Type B pancreatic cell (in vitro differentiated cells): ENCODE measurements around the gene TRIM65. TPM values are rescaled to one million over a fixed set of nuclear protein-coding genes. Genes with fewer than 3 reads are reported as not detected.
A peak's percentile ranks its signal among the peaks of the same experiment; 100 is the strongest.
"Not testable (repeated sequence)": the region's sequence is repeated elsewhere in the genome, so short reads cannot be mapped to it uniquely, and the experiment has no call there.

Source experiments
- DNase-seq: peaks from one replicate; pipeline ENCODE4 v3.0.0; 2021; ENCODE audit warnings: mixed read lengths; ENCODE audit not compliant: unreplicated experiment; ENCODE audit errors: extremely low spot score
- H3K27ac Mint-ChIP-seq: 2 replicates; pipeline ENCODE4 v1.8.0; 2021; ENCODE audit warnings: mild to moderate bottlenecking, mixed read lengths
- H3K27me3 Mint-ChIP-seq: 2 replicates; pipeline ENCODE4 v1.8.0; 2021; ENCODE audit warnings: mixed read lengths
- H3K36me3 Mint-ChIP-seq: 2 replicates; pipeline ENCODE4 v1.8.0; 2021; ENCODE audit warnings: mixed read lengths
- H3K4me1 Mint-ChIP-seq: one replicate; pipeline ENCODE4 v1.8.0; 2021; ENCODE audit warnings: mixed read lengths; ENCODE audit not compliant: unreplicated experiment
- H3K4me3 Mint-ChIP-seq: 2 replicates; pipeline ENCODE4 v1.8.0; 2021; ENCODE audit warnings: mild to moderate bottlenecking, mixed read lengths
- H3K9me3 Mint-ChIP-seq: 2 replicates; pipeline ENCODE4 v1.8.0; 2021; ENCODE audit warnings: mixed read lengths
- total RNA-seq: library from RNA; stranded (reverse); gene quantifications from 2 replicates; pipeline ENCODE4 v1.2.1, GENCODE V29; 2021; ENCODE audit warnings: low replicate concordance
- TF ChIP-seq, protein P1 (sequence below): fragments of 200-600 bp; sonication (generic); conservative IDR thresholded peaks from 2 replicates; pipeline ENCODE4 v1.5.0; 2021; ENCODE audit warnings: antibody characterized with exemption, mild to moderate bottlenecking

Gene TRIM65
- total RNA-seq, 1 donor from 2014 or later, result 19.0 TPM

DNA sequence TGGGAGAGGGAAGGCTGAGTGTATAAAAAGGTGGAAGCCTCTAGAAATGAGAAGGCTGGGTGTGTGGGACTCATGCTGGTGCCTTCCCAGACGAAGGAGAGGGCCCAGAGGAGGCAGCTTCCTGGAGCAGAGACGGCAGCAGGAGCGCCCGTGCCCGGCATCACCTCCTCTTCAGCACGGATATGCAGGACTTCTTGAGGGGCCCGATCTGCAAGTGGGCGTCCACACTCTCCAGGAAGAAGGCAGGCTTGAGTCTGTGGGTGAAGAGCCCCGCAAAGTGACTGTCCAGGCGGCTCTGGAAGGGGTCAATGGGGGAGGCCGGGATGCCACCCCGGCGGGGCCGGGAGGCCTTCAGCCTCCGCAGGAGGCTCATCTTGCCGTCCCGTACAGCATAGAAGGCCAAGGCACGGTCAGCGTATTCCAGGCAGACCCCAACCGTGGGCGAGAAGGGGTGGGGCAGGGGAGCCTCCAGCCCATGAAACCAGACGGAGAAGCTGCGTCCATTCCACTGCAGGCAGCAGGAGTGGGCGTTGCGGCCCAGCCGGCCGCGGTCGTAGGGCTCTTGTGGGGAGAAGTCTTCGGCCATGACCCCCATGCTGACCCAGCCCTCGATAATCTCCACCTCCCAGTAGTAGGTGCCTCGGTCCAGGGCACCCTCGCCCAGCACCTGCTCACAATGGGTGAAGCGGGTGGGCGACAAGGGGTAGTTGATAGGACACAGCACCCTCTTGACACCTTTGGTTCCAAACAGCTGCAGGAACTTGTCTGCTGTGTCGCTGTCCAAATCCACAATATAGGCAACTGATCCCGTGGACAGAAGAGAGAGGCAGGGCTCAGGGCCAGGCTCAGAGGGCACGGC, 22.2 kb downstream of the TRIM65 start:
- peaks cover 24% of the 10 kb centered on the region for H3K27me3 Mint-ChIP-seq
- DNase-seq, result no peak
- H3K4me3 Mint-ChIP-seq, result no peak overlapping the region
- H3K9me3 Mint-ChIP-seq, result no peaks in the 10 kb centered on the region
- H3K36me3 Mint-ChIP-seq, result no peaks in the 10 kb centered on the region
- no peak overlapping the region for H3K27ac Mint-ChIP-seq
- TF ChIP-seq, protein P1, sequence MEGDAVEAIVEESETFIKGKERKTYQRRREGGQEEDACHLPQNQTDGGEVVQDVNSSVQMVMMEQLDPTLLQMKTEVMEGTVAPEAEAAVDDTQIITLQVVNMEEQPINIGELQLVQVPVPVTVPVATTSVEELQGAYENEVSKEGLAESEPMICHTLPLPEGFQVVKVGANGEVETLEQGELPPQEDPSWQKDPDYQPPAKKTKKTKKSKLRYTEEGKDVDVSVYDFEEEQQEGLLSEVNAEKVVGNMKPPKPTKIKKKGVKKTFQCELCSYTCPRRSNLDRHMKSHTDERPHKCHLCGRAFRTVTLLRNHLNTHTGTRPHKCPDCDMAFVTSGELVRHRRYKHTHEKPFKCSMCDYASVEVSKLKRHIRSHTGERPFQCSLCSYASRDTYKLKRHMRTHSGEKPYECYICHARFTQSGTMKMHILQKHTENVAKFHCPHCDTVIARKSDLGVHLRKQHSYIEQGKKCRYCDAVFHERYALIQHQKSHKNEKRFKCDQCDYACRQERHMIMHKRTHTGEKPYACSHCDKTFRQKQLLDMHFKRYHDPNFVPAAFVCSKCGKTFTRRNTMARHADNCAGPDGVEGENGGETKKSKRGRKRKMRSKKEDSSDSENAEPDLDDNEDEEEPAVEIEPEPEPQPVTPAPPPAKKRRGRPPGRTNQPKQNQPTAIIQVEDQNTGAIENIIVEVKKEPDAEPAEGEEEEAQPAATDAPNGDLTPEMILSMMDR, result no peak
- no peaks in the 10 kb centered on the region for H3K4me1 Mint-ChIP-seq

DNA sequence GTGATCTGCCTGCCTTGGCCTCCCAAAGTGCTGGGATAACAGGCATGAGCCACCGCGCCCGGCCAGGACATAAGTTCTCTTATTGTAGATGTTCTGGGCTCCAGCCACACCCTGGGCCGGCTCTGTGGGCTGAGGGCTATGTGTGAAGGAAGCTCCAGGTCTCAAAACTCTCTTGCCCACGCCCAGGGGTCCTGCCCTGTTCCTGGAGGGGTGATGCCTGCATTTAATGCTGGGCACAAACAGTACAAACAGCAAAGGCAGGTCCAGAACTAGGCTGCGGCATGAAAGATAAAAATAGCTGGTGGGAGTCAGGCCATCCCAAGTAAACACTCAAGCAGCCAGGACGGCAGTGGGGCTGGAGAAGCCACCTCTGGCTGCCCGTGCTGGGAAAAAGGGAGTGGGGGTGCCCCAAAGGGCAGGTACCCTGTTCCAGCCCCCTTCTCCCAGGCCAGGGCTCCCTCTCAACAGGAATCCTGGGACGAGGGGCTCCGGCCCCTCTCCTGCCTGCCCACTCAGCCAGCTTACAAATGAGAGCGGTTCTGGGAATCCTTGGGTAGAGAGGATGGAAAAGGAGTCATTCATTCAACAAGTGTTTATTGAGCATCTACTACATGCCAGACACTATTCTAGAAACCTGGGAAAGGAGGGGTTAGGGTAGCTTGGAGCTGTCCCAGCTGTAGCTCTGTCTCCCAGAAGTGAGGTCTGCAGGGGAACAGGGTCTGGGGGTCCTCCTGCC, 23.0 kb downstream of the TRIM65 start:
- no peak overlapping the region for H3K4me3 Mint-ChIP-seq
- H3K9me3 Mint-ChIP-seq, result no peaks in the 10 kb centered on the region
- no peak for DNase-seq
- no peak overlapping the region for H3K27ac Mint-ChIP-seq
- no peaks in the 10 kb centered on the region for H3K36me3 Mint-ChIP-seq
- no peaks in the 10 kb centered on the region for H3K4me1 Mint-ChIP-seq
- TF ChIP-seq, protein P1, result no peak
- peaks cover 17% of the 10 kb centered on the region for H3K27me3 Mint-ChIP-seq

DNA sequence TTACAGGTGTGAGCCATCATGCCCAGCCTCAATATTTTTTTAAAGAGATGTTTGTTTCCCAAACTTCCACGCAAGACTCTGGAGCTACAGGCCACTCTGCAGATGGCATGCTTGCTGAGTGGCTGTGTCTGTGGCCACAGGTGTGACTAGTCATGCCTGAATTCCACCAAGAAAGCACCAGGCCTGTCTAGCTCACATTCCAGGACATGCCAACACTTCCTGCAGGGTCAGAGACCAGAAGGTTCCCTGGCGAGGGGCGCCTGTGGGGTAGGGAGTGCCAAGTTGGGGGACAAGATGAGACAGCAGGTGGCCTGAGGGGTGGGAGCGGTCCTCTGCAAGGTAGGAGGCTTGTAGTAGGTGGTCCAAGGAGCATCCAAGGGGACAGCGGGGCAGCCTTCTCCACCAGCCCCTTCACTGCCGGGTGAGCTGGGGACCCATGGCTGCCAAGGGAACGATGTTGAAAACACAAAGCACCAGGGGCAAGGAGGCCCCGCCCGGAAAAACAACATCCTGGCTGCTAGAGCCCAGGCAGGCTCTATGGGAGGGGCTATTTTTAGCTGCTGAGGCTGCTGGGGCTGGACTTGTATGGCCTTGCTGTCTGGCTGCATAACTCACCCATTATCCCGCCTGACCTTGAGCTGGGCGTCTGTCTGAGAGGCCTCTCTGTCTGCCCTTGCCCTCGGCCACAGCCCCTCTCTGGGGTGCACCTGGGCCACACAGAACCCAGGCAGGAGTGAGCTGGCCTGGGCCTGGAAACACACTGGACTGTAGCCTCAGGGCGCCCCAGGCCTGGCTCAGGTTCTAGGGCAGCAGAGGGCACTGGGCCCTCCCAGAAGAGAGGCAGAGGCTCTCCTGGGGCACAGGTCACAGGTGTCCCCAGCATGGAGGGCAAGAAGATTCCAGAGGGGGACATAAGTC, 24.1 kb downstream of the TRIM65 start:
- no peak overlapping the region for H3K4me3 Mint-ChIP-seq
- peak overlapping the region; percentile 79 for H3K27ac Mint-ChIP-seq
- no peaks in the 10 kb centered on the region for H3K4me1 Mint-ChIP-seq

DNA sequence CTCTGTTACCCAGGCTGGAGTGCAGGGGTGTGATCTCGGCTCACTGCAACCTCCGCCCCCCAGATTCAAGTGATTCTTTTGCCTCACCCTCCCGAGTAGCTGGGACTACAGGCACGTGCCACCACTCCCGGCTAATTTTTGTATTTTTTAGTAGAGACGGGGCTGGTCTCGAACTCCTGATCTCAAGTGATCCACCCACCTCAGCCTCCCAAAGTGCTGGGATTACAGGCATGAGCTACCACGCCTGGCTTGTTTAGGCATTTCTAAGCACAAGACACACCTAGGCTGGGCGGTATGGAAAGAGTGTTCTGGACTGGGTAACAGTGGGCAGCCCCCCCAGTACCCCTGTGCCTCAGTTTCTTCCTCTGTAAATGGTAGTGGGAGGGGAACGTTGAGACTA, 26.5 kb downstream of the TRIM65 start:
- H3K4me1 Mint-ChIP-seq, H3K36me3 Mint-ChIP-seq, H3K9me3 Mint-ChIP-seq, H3K27me3 Mint-ChIP-seq, H3K4me3 Mint-ChIP-seq, DNase-seq: not testable (repeated sequence)
- H3K27ac Mint-ChIP-seq, result peak overlapping the region; percentile 33

More for the DNA sequence above, 24.1 kb downstream of the TRIM65 start:
- Mint-ChIP-seq H3K9me3 (no peaks in the 10 kb centered on the region), H3K36me3 (no peaks in the 10 kb centered on the region), H3K27me3 (peaks cover 13% of the 10 kb centered on the region)
- TF ChIP-seq, protein P1, result no peak
- no peak for DNase-seq

DNA sequence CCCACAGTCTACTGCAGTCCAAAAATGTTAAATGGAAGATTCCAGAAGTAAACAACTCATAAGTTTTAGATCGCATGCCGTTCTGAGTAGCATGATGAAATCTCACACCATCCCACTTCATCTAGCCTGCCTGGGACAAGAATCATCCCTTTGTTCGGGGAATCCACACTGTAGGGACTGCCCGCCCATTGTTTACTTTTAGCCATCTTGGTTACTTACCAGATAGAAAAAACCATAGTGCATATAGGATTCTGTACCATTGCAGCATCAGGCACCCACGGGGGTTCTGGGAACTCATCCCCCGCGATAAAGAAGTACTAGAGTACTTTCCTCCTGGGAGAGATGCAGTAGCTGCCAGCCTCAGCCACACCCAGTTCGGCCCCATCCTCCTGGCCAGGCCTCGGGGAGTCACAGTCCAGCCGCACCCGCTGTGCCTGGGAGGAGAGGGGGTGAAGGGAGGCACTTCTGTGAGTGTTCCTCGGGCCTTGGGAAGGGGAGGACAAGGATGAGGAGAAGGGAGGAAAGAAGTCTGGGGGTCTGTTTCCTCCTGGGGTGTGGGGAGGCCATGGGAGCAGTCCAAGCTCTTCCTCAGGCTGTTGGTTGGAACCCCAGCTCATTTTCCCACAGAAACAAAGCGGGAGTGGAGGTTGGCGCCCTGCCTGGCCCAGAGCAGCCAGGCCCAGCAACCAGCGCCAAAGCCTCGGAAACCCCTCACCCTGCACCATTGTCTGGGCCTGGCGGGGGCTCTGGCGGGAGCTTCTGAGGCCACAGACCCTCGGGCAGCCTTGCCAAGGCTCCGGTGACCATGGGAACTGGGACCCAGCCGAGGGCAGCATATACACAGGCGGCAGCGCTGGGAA, 27.2 kb downstream of the TRIM65 start:
- TF ChIP-seq, protein P1, result no peak
- no peak for DNase-seq
- Mint-ChIP-seq H3K36me3 (no peaks in the 10 kb centered on the region), H3K27me3 (no peaks in the 10 kb centered on the region), H3K9me3 (no peaks in the 10 kb centered on the region), H3K27ac (no peak overlapping the region), H3K4me3 (no peak overlapping the region), H3K4me1 (peaks cover 5% of the 10 kb centered on the region)

DNA sequence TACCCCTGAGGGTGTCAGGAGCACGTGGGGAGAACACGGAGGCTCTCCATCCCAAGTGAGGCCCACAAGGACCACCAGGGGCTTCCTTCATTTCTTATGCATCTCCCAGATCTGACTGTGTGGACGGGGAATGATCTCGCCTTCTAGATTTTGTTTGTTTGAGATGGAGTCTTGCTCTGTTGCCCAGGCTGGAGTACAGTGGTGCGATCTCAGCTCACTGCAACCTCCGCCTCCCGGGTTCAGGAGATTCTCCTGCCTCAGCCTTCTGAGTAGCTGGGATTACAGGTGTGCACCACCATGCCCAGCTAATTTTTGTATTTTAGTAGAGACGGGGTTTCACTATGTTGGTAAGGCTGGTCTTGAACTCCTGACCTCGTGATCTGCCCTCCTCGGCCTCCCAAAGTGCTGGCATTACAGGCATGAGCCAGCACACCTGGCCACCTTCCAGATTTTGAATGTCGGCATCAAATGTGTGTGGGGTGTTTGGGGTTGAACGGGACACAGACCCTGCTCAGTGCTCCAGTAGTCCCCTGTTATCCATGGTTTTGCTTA, 27.9 kb downstream of the TRIM65 start:
- not testable (repeated sequence) for H3K9me3 Mint-ChIP-seq, H3K27me3 Mint-ChIP-seq, H3K36me3 Mint-ChIP-seq, H3K4me1 Mint-ChIP-seq, H3K27ac Mint-ChIP-seq, H3K4me3 Mint-ChIP-seq, DNase-seq

DNA sequence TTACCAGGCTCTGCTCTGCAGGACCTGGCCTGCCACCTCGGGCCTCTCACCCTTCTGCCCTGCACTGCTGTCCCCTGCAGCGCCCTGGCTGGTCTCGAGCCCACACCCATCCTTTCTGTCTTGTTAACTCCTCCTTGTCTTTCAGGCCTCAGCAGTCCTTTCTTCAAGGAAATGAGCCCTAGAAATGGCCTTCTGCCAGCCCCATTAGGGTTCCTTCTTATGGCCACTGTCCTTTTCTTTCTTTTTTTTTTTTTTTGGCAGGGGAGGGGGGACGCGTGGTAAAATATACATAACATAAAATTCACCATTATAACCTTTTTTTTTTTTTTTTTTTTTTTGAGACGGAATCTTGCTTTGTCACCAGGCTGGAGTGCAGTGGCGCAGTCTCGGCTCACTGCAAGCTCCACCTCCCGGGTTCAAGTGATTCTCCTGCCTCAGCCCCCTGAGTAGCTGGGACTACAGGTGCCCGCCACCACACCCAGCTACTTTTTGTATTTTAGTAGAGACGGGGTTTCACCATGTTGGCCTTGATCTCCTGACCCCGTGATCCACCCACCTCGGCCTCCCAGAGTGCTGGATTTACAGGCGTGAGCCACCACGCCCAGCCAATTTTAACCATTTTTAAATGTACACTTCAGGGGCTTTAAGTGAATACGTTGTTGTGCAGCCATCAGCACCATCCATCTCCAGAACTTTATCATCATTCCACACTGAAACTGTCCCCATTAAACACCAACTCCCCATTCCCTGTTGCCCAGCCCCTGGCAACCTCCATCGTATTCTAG, 31.2 kb downstream of the TRIM65 start:
- H3K9me3 Mint-ChIP-seq, DNase-seq, H3K27me3 Mint-ChIP-seq, H3K36me3 Mint-ChIP-seq: not testable (repeated sequence)
- Mint-ChIP-seq H3K27ac (peak overlapping the region; percentile 85), H3K4me1 (peaks cover 12% of the 10 kb centered on the region), H3K4me3 (peak overlapping the region; percentile 22)
